Thyroid gland (tissue), 4 donors: ENCODE results near the gene LSM3. TPM values are rescaled to one million over a fixed set of nuclear protein-coding genes. Genes with fewer than 3 reads are reported as not detected.

Experiments used
- DNase-seq, 2 donors: peaks; one replicate each; pipeline ENCODE4 v3.0.0-alpha.2; 2019
- H3K27ac ChIP-seq, 3 donors: fragments of 200-600 bp; sonication (generic); 1 replicate in 2 of 3; 2 replicates in 1 of 3; pipeline ENCODE4 v1.5.1; 2016 to 2019; ENCODE audit warnings: mild to moderate bottlenecking in 1 of 3, moderate library complexity in 1 of 3
- H3K27me3 ChIP-seq: fragments of 200-600 bp; sonication (generic); one replicate; pipeline ENCODE4 v1.5.1; 2019
- H3K36me3 ChIP-seq, 2 donors: fragments of 200-600 bp; sonication (generic); one replicate each; pipeline ENCODE4 v1.5.1; 2016 to 2019
- H3K4me1 ChIP-seq, 2 donors: fragments of 200-600 bp; sonication (generic); one replicate each; pipeline ENCODE4 v1.5.1; 2017 to 2019
- H3K4me3 ChIP-seq, 3 donors: fragments of 200-600 bp; sonication (generic); replicated peaks in 1 of 3; 1 replicate in 2 of 3; 2 replicates in 1 of 3; pipeline ENCODE4 v1.5.1; 2016; ENCODE audit warnings: mild to moderate bottlenecking in 1 of 3
- H3K9me3 ChIP-seq: fragments of 200-600 bp; sonication (generic); one replicate; pipeline ENCODE4 v1.5.1; 2017
- CTCF ChIP-seq, 6 experiments: fragments of 200-600 bp in 3 of 6; fragments of 450-650 bp in 3 of 6; sonication (generic) in 3 of 6; IDR thresholded peaks; one replicate each; pipeline ENCODE4 v1.5.1; 2016 to 2019; ENCODE audit warnings: antibody characterized with exemption in 6 of 6, mild to moderate bottlenecking in 2 of 6, inconsistent platforms in 1 of 6, moderate library complexity in 1 of 6
- POLR2A ChIP-seq, 2 donors: fragments of 450-650 bp; IDR thresholded peaks; one replicate each; pipeline ENCODE4 v1.6.1; 2017; ENCODE audit warnings: antibody characterized with exemption in 2 of 2, mild to moderate bottlenecking in 2 of 2, moderate library complexity in 1 of 2
- WGBS, 2 donors: methylation state at CpG; one replicate each; pipeline ENCODE4 v1.1.5; 2017; 5-methylcytosine and 5-hydroxymethylcytosine counted together
- intact Hi-C: fragments of 100-400 bp; cut with DNase I; formaldehyde crosslinking; loops from one replicate; pipeline ENCODE4 v1.15.1; 2023
- total RNA-seq, 4 donors: library from RNA; depleted of rRNA; stranded (reverse); fragments of >200 nt; gene quantifications; one replicate each; pipeline ENCODE4 v1.2.3, GENCODE V29; 2016

LSM3 gene
- total RNA-seq, 4 donors from 2014 or later = 9.9 to 15.6 (median 15.3) TPM

- DNase-seq = no peak
- 83 to 97% methylated on average over 11 of the region's 11 CpGs for WGBS, 2 donors
These were observed 43.0 kb upstream of the LSM3 start for GRCh38 chr3:14135581-14135980.

GRCh38 chr3:14137004-14137403, 41.6 kb upstream of the LSM3 start:
- Histone ChIP-seq H3K4me3 (no peak overlapping the region), H3K4me1 (peaks cover 0 to 4% of the 10 kb centered on the region in 2 donors), H3K27me3 (no peaks in the 10 kb centered on the region), H3K36me3 (peaks cover 53 to 72% of the 10 kb centered on the region in 2 donors), H3K9me3 (no peaks in the 10 kb centered on the region), H3K27ac (no peak overlapping the region)
- no peak for DNase-seq
- intact Hi-C loops = no loop called here
- 100% methylated on average over 1 of the region's 3 CpGs; no CpG with 5 or more reads in 1 of the 2 donors for WGBS, 2 donors
- TF ChIP-seq CTCF (IDR thresholded peaks at IDR 0.05) (no peak), POLR2A (IDR thresholded peaks at IDR 0.05) (no peak)

More at GRCh38 chr3:14135581-14135980, 43.0 kb upstream of the LSM3 start:
- Histone ChIP-seq H3K4me1 (no peaks in the 10 kb centered on the region), H3K27me3 (no peaks in the 10 kb centered on the region), H3K36me3 (peaks cover 63 to 77% of the 10 kb centered on the region in 2 donors), H3K27ac (no peak overlapping the region), H3K4me3 (no peak overlapping the region), H3K9me3 (no peaks in the 10 kb centered on the region)
- TF ChIP-seq CTCF (IDR thresholded peaks at IDR 0.05) (no peak), POLR2A (IDR thresholded peaks at IDR 0.05) (no peak)
- intact Hi-C loops = no loop called here

DNA sequence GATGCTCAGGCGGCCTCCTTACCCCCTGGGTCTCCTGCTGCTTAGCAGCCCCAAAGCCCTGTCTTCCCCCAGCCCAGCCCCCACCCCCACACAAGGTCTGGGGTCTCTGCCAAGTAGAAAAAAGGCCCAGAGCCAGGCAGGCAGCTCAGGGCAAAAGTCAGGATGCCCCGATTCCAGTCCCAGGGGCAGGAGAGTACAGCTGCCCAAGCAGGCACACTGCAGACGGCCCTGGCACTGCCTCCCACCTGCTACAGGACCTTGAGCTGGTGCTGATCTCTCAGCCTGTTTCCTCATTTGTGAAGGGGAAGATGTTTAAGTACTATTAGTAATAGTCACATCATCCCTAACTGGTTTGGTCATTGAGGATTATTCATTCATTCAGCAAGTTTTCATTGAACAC, 41.2 kb upstream of the LSM3 start:
- no peaks in the 10 kb centered on the region for H3K9me3 ChIP-seq
- no peak overlapping the region for H3K4me3 ChIP-seq
- DNase-seq = no peak
- intact Hi-C loops = no loop called here
- no peak overlapping the region for H3K27ac ChIP-seq
- TF ChIP-seq POLR2A (IDR thresholded peaks at IDR 0.05) = no peak
- TF ChIP-seq CTCF (IDR thresholded peaks at IDR 0.05) = no peak
- no peaks in the 10 kb centered on the region for H3K27me3 ChIP-seq
- 83% methylated on average over 1 to 3 of the region's 3 CpGs for WGBS, 2 donors
- peaks cover 51 to 71% of the 10 kb centered on the region in 2 donors for H3K36me3 ChIP-seq
- peaks cover 0 to 8% of the 10 kb centered on the region in 2 donors for H3K4me1 ChIP-seq

DNA sequence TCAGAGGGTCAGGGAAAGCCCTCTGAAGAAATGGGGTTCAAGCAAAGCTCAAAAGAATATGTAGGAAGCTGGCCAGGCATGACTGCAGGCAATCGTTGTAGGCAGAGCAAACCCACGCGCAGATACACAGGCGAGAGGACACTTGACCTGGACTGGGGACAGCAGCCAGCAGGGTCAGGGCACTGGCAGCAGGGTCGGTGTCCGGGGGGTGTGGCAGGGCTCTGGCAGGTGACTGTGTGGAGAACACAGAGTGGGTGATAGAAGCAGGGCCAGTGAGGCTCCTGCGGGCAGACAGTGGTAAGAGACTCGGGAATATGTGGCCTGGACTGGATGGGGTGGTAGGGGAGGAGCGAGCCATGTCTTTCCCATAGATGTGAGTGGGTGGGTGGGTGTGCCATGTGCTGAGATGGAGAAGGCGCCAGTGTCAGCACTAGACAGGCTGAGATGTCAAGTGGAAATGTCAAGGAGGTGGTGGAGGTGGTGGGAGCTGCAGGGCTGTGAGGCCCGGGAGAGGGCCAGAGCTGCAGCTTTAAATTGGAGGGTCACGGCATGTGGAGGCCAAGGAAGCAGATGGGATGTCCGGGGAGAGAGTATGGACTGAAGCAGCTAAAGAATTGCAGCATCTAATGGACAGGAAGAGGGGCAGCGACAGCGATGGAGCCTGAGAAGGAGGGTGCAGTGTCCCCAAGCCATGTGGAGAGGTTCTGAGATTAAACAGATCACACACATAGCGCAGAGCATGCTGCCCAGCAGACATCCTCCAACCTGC, 40.3 kb upstream of the LSM3 start:
- no peak for DNase-seq
- Histone ChIP-seq H3K27ac (no peak overlapping the region), H3K4me1 (peaks cover 4 to 16% of the 10 kb centered on the region in 2 donors), H3K4me3 (no peak overlapping the region), H3K9me3 (no peaks in the 10 kb centered on the region), H3K27me3 (no peaks in the 10 kb centered on the region), H3K36me3 (peaks cover 42 to 62% of the 10 kb centered on the region in 2 donors)
- TF ChIP-seq POLR2A (IDR thresholded peaks at IDR 0.05) (no peak), CTCF (IDR thresholded peaks at IDR 0.05) (no peak)
- WGBS, 2 donors = 86% methylated on average over 16 of the region's 16 CpGs
- intact Hi-C loops = no loop called here

DNA sequence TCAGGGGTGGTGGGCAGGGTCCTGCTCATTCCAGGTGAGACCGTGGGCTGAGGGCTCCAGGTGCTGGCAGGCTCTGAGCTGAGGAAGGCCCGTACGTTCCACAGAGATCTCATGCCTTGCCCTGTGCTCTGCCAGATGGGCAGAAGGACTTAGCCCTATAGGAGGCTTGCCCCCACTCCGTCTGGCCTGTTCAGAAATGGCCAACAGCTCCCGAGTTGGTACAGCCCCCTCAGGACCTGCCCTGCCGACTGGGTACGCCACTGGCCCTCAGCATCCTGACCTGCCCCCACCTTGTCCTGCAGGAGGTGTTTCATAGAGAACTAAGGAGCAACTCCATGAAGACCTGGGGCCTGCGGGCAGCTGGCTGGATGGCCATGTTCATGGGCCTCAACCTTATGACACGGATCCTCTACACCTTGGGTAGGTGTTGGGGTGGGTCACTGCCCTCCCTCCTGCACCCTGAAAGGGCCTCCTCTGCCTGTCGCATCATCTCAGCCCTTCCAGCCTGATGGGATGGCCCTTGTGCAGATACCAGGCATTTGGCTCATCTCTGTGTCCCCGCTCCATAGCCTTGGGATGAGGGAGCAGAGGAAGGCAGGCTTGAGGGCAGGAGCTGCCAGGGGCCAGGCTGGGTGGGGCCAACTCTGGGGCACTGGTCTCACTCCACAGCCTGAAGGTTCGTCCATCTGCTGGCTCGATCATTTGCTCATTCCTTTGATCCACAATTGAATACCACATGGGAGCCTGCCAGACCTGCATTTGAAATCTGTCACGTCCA, 39.5 kb upstream of the LSM3 start:
- no peak overlapping the region for H3K4me3 ChIP-seq
- H3K36me3 ChIP-seq = peaks cover 35 to 55% of the 10 kb centered on the region in 2 donors
- peaks cover 12 to 24% of the 10 kb centered on the region in 2 donors for H3K4me1 ChIP-seq
- no peak for DNase-seq
- WGBS, 2 donors = 88 to 94% methylated on average over 11 to 13 of the region's 14 CpGs
- no peak for TF ChIP-seq POLR2A (IDR thresholded peaks at IDR 0.05)
- no peak for TF ChIP-seq CTCF (IDR thresholded peaks at IDR 0.05)
- intact Hi-C loops = no loop called here
- no peaks in the 10 kb centered on the region for H3K9me3 ChIP-seq
- H3K27me3 ChIP-seq = no peaks in the 10 kb centered on the region
- H3K27ac ChIP-seq = no peak overlapping the region
